NCI-H2081 (cell line): ENCODE data around the gene CSRP3.
"Not testable (repeated sequence)": the region's sequence is repeated elsewhere in the genome, so short reads cannot be mapped to it uniquely, and the experiment has no call there.

Experiments
- DNase-seq, 2 experiments: peaks; one replicate each; lab custom pipeline; 2025; lab: John Stamatoyannopoulos, UW

Gene CSRP3

GRCh38 chr11:19187114-19187832 lies 14.5 kb downstream of the CSRP3 start:
- no peak for DNase-seq

- no peak for DNase-seq
Observed at GRCh38 chr11:19185516-19186052, 16.2 kb downstream of the CSRP3 start.

GRCh38 chr11:19185036-19185435 lies 16.7 kb downstream of the CSRP3 start:
- DNase-seq: no peak

GRCh38 chr11:19183646-19184045 lies 18.1 kb downstream of the CSRP3 start:
- no peak for DNase-seq

- no peak for DNase-seq
Observed at GRCh38 chr11:19181531-19182261, 20.1 kb downstream of the CSRP3 start.

- no peak for DNase-seq
Observed at GRCh38 chr11:19176629-19177186, 25.1 kb downstream of the CSRP3 start.

- DNase-seq: no peak
Observed at GRCh38 chr11:19173964-19174638, 27.7 kb downstream of the CSRP3 start.

GRCh38 chr11:19173004-19173689 lies 28.6 kb downstream of the CSRP3 start:
- no peak for DNase-seq

GRCh38 chr11:19168090-19168489 lies 33.7 kb downstream of the CSRP3 start:
- DNase-seq: no peak

GRCh38 chr11:19164881-19165280 lies 36.9 kb downstream of the CSRP3 start:
- no peak for DNase-seq

GRCh38 chr11:19164230-19164855 lies 37.4 kb downstream of the CSRP3 start:
- peak in 1 of 2 experiments; percentile 75 for DNase-seq

GRCh38 chr11:19163617-19164016 lies 38.2 kb downstream of the CSRP3 start:
- DNase-seq: no peak

- DNase-seq: no peak
Observed at GRCh38 chr11:19162951-19163505, 38.8 kb downstream of the CSRP3 start.

- no peak for DNase-seq
Observed at GRCh38 chr11:19161651-19162050, 40.1 kb downstream of the CSRP3 start.

GRCh38 chr11:19160847-19161246 lies 40.9 kb downstream of the CSRP3 start:
- DNase-seq: no peak

- DNase-seq: no peak
Observed at GRCh38 chr11:19156892-19157291, 44.9 kb downstream of the CSRP3 start.

- DNase-seq: no peak
Observed at GRCh38 chr11:19145319-19145718, 56.5 kb downstream of the CSRP3 start.

GRCh38 chr11:19136884-19137283 lies 64.9 kb downstream of the CSRP3 start:
- DNase-seq: not testable (repeated sequence)

GRCh38 chr11:19134004-19134403 lies 67.8 kb downstream of the CSRP3 start:
- DNase-seq: no peak
